Measurements from ENCODE around the gene CCPG1.
A peak's percentile ranks its signal among the peaks of the same experiment; 100 is the strongest.

The CCPG1 gene

GRCh38 chr15:55420171-55420866 is 12.2 kb upstream of the CCPG1 start:
- TF ChIP-seq SIN3A (IDR thresholded peaks at IDR 0.05; ENCODE audit: borderline replicate concordance, insufficient read depth, low read length) (no peak), TAF1 (IDR thresholded peaks at IDR 0.05; ENCODE audit: borderline replicate concordance, insufficient read depth, low read length) (no peak), POLR2AphosphoS5 (IDR thresholded peaks at IDR 0.05; ENCODE audit: low read depth, low read length) (no peak), REST (IDR thresholded peaks at IDR 0.05; ENCODE audit: insufficient read depth in 1 of 2, low read depth in 2 of 2, low read length in 2 of 2) (no peak), FOXP2 (optimal IDR thresholded peaks at IDR 0.05; ENCODE audit: borderline replicate concordance, extremely low read depth, extremely low read length, insufficient read depth) (no peak)

- TF ChIP-seq SIN3A (IDR thresholded peaks at IDR 0.05; ENCODE audit: borderline replicate concordance, insufficient read depth, low read length) = no peak
- TF ChIP-seq TAF1 (IDR thresholded peaks at IDR 0.05; ENCODE audit: borderline replicate concordance, insufficient read depth, low read length) = peak; percentile 15; the same call in 1 of the 2 replicates
These were observed 604 bp downstream of the CCPG1 start for GRCh38 chr15:55407498-55408011.

GRCh38 chr15:55403531-55403930 is 4.6 kb downstream of the CCPG1 start:
- TF ChIP-seq REST (IDR thresholded peaks at IDR 0.05; ENCODE audit: insufficient read depth in 1 of 2, low read depth in 2 of 2, low read length in 2 of 2) = no peak
- TF ChIP-seq FOXP2 (optimal IDR thresholded peaks at IDR 0.05; ENCODE audit: borderline replicate concordance, extremely low read depth, extremely low read length, insufficient read depth) = no peak
- no peak for TF ChIP-seq TAF1 (IDR thresholded peaks at IDR 0.05; ENCODE audit: borderline replicate concordance, insufficient read depth, low read length)
- no peak for TF ChIP-seq SIN3A (IDR thresholded peaks at IDR 0.05; ENCODE audit: borderline replicate concordance, insufficient read depth, low read length)
- no peak for TF ChIP-seq POLR2AphosphoS5 (IDR thresholded peaks at IDR 0.05; ENCODE audit: low read depth, low read length)

GRCh38 chr15:55402707-55403106 is 5.5 kb downstream of the CCPG1 start:
- TF ChIP-seq TAF1 (IDR thresholded peaks at IDR 0.05; ENCODE audit: borderline replicate concordance, insufficient read depth, low read length) (no peak), FOXP2 (optimal IDR thresholded peaks at IDR 0.05; ENCODE audit: borderline replicate concordance, extremely low read depth, extremely low read length, insufficient read depth) (no peak), POLR2AphosphoS5 (IDR thresholded peaks at IDR 0.05; ENCODE audit: low read depth, low read length) (no peak), REST (IDR thresholded peaks at IDR 0.05; ENCODE audit: insufficient read depth in 1 of 2, low read depth in 2 of 2, low read length in 2 of 2) (no peak), SIN3A (IDR thresholded peaks at IDR 0.05; ENCODE audit: borderline replicate concordance, insufficient read depth, low read length) (no peak)

- TF ChIP-seq SIN3A (IDR thresholded peaks at IDR 0.05; ENCODE audit: borderline replicate concordance, insufficient read depth, low read length) (no peak), FOXP2 (optimal IDR thresholded peaks at IDR 0.05; ENCODE audit: borderline replicate concordance, extremely low read depth, extremely low read length, insufficient read depth) (no peak), TAF1 (IDR thresholded peaks at IDR 0.05; ENCODE audit: borderline replicate concordance, insufficient read depth, low read length) (no peak), REST (IDR thresholded peaks at IDR 0.05; ENCODE audit: insufficient read depth in 1 of 2, low read depth in 2 of 2, low read length in 2 of 2) (no peak), POLR2AphosphoS5 (IDR thresholded peaks at IDR 0.05; ENCODE audit: low read depth, low read length) (no peak)
These were observed 6.3 kb downstream of the CCPG1 start for GRCh38 chr15:55401786-55402246.
